Activated CD8-positive, alpha-beta memory T cell treated with anti-CD3 and anti-CD28 coated beads, Interleukin-2, amount 50 U/mL, for 1 hour (primary cell): ENCODE measurements around the gene ARHGAP24.

Source experiments
- DNase-seq: peaks from one replicate; pipeline ENCODE4 v3.0.0-alpha.2; 2020; ENCODE audit errors: extremely low read depth

The ARHGAP24 gene

DNA sequence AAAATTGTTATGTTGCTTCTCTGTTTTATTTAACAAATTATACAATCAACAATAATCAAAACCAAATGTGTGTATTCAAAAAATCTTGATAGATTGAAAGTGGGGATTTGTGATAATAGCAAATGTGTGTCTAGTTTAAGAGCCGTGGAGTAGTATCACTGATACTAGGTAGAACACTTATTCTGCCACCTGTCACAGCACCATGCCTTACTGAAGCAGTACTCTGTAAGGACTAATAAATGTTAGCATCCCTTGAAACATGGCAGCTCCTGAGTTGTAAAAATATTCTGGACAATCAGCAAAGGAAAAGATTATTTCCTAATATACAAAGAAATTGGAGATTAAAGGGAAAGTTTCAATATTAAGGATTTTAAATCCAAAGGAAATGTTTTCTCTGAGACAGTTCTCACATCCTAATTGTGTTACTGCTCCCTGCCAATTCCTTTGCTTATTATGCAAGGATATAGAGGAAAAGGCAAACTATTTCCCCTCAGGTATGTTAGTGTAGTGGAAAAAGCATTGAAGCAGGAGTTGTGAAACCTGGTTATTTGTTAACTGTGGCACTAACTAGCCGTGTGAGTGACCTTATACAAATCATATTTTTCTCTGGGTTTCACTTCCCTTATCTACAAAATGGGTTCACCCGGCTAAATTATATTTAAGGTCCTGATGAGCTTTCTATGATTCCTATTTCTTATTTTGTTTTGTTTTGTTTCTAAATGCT, 303.1 kb downstream of the ARHGAP24 start:
- DNase-seq, result no peak

- DNase-seq, result no peak
Measured at GRCh38 chr4:85778632-85779131, 303.7 kb downstream of the ARHGAP24 start.

GRCh38 chr4:85779165-85779564, 304.2 kb downstream of the ARHGAP24 start:
- no peak for DNase-seq

GRCh38 chr4:85780664-85781063, 305.7 kb downstream of the ARHGAP24 start:
- no peak for DNase-seq

GRCh38 chr4:85783483-85783882, 308.5 kb downstream of the ARHGAP24 start:
- DNase-seq, result no peak

- no peak for DNase-seq
Measured at GRCh38 chr4:85783900-85784299, 308.9 kb downstream of the ARHGAP24 start.

- DNase-seq, result no peak
Measured at GRCh38 chr4:85784348-85784747, 309.4 kb downstream of the ARHGAP24 start.

DNA sequence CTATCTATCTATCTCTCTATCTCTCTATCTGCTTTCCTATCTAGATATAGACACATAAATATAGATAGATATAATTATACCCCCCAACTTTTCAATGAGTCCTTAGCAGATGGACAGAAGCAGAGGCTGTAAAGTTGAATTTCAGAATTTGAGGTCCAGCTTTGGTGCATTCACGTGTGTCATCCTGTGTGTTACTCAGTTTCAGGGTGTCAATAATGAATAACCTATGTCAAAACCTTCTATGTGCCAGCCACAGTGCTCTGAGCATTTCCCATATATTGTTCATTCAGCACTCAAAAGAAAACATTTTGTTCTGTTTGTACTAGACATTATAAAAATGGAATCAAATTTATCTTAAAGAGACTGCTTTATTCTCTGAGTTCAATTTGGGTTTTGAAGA, 310.0 kb downstream of the ARHGAP24 start:
- DNase-seq, result no peak

- no peak for DNase-seq
Measured at GRCh38 chr4:85787133-85787532, 312.2 kb downstream of the ARHGAP24 start.

DNA sequence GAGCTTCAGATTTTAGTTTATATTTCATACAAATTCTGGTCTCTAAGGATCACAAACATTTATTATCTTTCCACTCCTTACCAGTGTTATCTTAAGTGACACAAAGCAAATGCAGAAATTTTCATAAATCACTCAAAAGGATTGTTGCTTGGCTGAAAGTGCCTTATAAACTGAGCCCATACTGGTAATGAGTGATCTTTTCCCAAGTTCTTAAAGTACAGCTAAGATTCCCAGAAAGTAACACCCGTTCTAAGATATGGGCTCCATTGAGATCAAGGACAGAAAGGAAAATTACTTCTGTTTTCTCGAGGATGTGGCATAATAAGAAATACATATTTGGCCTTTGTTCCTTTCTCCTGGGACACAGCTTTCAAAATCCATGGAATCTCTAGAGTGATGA, 313.7 kb downstream of the ARHGAP24 start:
- DNase-seq, result no peak

- DNase-seq, result no peak
Measured at GRCh38 chr4:85789241-85789640, 314.3 kb downstream of the ARHGAP24 start.

- no peak for DNase-seq
Measured at GRCh38 chr4:85790582-85790981, 315.6 kb downstream of the ARHGAP24 start.

- DNase-seq, result no peak
Measured at GRCh38 chr4:85792376-85793232, 317.7 kb downstream of the ARHGAP24 start.

DNA sequence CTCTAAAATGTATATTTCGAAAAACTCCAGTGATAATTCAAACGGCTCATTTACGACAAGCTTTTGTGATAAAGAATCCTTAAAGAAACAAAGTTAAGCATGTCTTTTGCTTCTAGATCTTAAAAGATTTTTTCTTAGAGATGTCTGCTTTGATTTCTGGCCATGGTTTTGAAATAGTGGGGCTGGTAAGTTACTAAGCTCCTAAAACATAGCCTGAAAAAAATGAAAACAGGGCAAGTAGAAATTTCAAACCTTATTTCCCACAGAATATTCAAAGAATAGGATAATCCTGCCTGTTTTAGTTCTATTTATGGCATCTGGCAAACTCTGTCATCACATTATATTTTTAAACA, 318.3 kb downstream of the ARHGAP24 start:
- no peak for DNase-seq

- no peak for DNase-seq
Measured at GRCh38 chr4:85798012-85798770, 323.2 kb downstream of the ARHGAP24 start.

DNA sequence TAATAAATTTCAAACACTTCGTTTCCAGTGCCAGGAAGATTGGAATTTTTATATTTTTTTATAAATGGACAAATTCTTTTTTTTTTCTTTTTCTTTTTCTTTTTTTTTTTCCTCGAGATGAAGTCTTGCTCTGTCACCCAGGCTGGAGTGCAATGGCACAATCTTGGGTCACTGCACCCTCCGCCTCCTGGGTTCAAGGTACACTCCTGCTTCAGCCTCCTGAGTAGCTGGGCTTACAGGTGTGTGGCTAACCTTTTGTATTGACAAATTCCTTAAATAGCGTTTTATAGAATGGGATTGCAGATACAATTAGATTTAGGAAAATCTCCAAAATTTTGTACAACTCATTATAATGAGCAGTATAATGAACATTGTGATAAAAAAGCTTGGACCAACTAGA, 328.9 kb downstream of the ARHGAP24 start:
- DNase-seq, result no peak

DNA sequence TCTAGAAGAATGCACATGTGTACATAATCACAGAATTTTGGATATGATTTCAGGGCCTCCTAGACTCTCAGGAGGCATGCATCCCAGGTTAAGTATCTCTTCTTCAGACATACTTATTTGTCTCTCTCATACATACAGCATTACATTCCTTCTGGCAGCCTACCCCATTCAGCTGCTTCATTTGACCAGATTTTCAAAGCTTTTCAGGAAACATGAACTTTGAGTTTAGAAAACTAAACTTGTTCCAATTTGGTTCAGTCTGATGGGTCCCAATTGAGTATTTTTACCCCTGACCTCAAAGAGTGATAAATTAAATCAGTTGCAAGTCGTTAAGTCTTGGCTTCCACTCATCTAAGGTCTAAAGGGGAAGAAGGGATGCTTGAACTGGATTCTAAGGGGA, 330.9 kb downstream of the ARHGAP24 start:
- no peak for DNase-seq

DNA sequence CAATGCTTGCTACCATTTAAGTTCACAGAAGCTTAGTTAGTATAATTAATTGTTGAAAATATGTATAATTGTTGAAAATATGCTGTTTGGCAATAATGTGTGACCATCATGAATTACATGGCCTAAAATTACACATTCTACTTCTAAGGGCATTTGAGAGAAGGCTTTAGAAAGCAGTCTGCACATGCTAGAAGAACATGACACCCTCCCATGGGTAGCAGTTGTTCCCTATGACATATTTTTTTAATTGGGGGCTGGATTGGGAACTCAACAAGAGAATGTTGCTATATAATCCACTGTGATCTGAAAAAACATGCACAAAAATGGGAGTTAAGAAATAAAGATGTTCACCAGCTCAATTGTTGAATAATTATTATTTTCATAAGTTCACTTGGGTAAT, 331.4 kb downstream of the ARHGAP24 start:
- DNase-seq, result no peak

- DNase-seq, result no peak
Measured at GRCh38 chr4:85807247-85807950, 332.4 kb downstream of the ARHGAP24 start.

DNA sequence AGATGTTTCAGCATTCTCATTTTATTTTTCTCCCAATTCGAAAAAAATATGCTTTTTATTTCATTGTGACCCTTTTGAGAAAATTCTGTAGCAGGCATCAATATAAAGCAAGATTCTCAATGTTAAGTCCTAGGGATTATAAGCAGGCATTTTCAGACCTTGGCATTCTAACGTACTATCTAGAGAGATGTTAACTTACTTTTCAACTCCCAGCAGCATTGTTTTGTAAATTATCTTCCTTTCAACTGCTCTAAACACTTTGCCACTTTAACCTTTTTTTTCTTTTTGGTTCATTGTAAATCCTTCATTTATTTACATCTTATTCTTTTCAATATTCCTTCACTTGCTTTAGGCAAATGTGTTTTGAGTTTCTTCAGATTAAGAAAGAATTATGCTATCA, 333.2 kb downstream of the ARHGAP24 start:
- no peak for DNase-seq

DNA sequence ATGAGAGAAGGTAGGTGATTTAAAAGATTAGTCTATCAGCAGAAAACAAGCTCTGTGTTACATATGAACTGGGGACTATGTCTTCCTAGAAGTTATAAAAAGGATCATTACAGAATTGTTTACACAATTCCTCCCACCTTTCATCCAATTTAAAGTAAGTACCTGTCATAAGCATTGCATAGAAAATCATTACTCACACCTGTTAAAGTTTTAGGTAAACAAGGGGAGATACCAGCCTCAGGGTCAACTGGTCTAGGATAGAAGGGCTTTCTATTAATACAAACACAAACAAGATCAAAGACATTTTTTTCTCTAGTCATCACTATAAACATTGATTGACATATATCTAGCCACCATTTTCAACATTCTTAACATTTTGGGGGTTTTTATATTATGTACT, 333.9 kb downstream of the ARHGAP24 start:
- no peak for DNase-seq

GRCh38 chr4:85812776-85813175, 337.8 kb downstream of the ARHGAP24 start:
- no peak for DNase-seq
